K562 (cell line): ENCODE data around the gene GLUL. TPM values are rescaled to one million over a fixed set of nuclear protein-coding genes. Genes with fewer than 3 reads are reported as not detected.

Source experiments
- ATAC-seq: fragments of 200-7000 bp; cut with Tn5 transposase; 3 replicates; pipeline ENCODE4 v1.9.1; 2020; ENCODE audit warnings: moderate library complexity
- BruUV-seq: library from RNA; stranded (reverse); fragments of 400-500 nt; replicated peaks from 2 replicates; lab custom pipeline; 2021; lab: Mats Ljungman, UMichigan
- CTCF ChIA-PET: fragments of 300-600 bp; formaldehyde crosslinking; extraction: SDS; loops from one replicate; lab custom pipeline; 2021; ENCODE audit warnings: low intra/inter-chr PET ratio; lab: Yijun Ruan, JAX
- POLR2A ChIA-PET: fragments of 300-600, 350-650 bp; sonication (Branson Sonifier 250); formaldehyde crosslinking; extraction: SDS; loops from one replicate; lab custom pipeline; 2021; ENCODE audit warnings: antibody characterized with exemption, inconsistent platforms; lab: Yijun Ruan, JAX
- DNase-seq, 4 experiments: peaks; one replicate each; pipeline versions ENCODE4 v3.0.0 to v3.0.0-alpha.2; 2011 to 2018; ENCODE audit warnings: low spot score in 3 of 4, mixed read lengths in 3 of 4; ENCODE audit errors: extremely low read depth in 1 of 4
- FAIRE-seq: peaks from 2 replicates; lab custom pipeline; 2011; peaks lifted over from hg19 to GRCh38; lab: Jason Lieb, UNC
- H2AFZ ChIP-seq: 2 replicates; pipeline ENCODE4 v1.6.0; 2011; ENCODE audit warnings: low read depth, low read length, control low read depth, inconsistent platforms
- H3K27ac ChIP-seq: fragments of 200-600 bp; 3 replicates; pipeline ENCODE4 v1.8.0; 2011; ENCODE audit warnings: low read depth, mild to moderate bottlenecking, control low read depth, inconsistent platforms, low read length, moderate library complexity, mixed read lengths; ENCODE audit errors: extremely low read depth
- H3K27me3 ChIP-seq, 2 experiments: fragments of 300-600 bp in 1 of 2; 2 replicates in 1 of 2; 3 replicates in 1 of 2; pipeline versions ENCODE4 v1.6.0 to v1.8.0; 2011; ENCODE audit warnings: inconsistent platforms in 2 of 2, low read length in 2 of 2, mild to moderate bottlenecking in 1 of 2, mixed read lengths in 1 of 2, moderate library complexity in 1 of 2; ENCODE audit not compliant: control insufficient read depth in 2 of 2, insufficient read depth in 2 of 2
- H3K36me3 ChIP-seq: fragments of 300-600 bp; 3 replicates; pipeline ENCODE4 v1.8.0; 2011; ENCODE audit warnings: mild to moderate bottlenecking, low read length, inconsistent platforms; ENCODE audit not compliant: control insufficient read depth, insufficient read depth
- H3K4me1 ChIP-seq, 2 experiments: fragments of 200-600 bp in 1 of 2; replicated peaks in 1 of 2; 2 replicates in 1 of 2; 3 replicates in 1 of 2; pipeline versions ENCODE4 v1.5.1 to v1.8.0; 2011; ENCODE audit warnings: inconsistent platforms in 2 of 2, low read length in 2 of 2, mild to moderate bottlenecking in 1 of 2, mixed read lengths in 1 of 2, moderate library complexity in 1 of 2; ENCODE audit not compliant: control insufficient read depth in 2 of 2, insufficient read depth in 2 of 2
- H3K4me2 ChIP-seq: 2 replicates; pipeline ENCODE4 v1.6.1; 2011; ENCODE audit warnings: low read length, control low read depth, inconsistent platforms, mixed read lengths; ENCODE audit not compliant: insufficient read depth
- H3K4me3 ChIP-seq: fragments of 200-600 bp; sonication (generic), shearing (Covaris generic); 2 replicates; pipeline ENCODE4 v1.5.1; 2016; ENCODE audit warnings: control low read depth, inconsistent platforms
- H3K79me2 ChIP-seq: fragments of 200-600 bp; 3 replicates; pipeline ENCODE4 v1.8.0; 2011; ENCODE audit warnings: low read length, inconsistent platforms; ENCODE audit not compliant: control insufficient read depth, insufficient read depth
- H3K9ac ChIP-seq, 2 experiments: 2 replicates each; pipeline versions ENCODE4 v1.6.0 to v1.6.1; 2011; ENCODE audit warnings: low read depth in 2 of 2, low read length in 2 of 2, control low read depth in 1 of 2, inconsistent platforms in 1 of 2, mild to moderate bottlenecking in 1 of 2, mixed read lengths in 1 of 2; ENCODE audit not compliant: insufficient read depth in 1 of 2
- H3K9me1 ChIP-seq: one replicate; pipeline ENCODE4 v1.6.0; 2011; ENCODE audit warnings: inconsistent platforms, mild to moderate bottlenecking, low read length, moderate library complexity; ENCODE audit not compliant: control insufficient read depth, insufficient read depth
- H3K9me3 ChIP-seq: replicated peaks from 2 replicates; pipeline ENCODE4 v1.5.1; 2011; ENCODE audit warnings: low read depth, low read length, inconsistent platforms; ENCODE audit not compliant: control insufficient read depth, insufficient read depth
- H4K20me1 ChIP-seq: replicated peaks from 2 replicates; pipeline ENCODE4 v1.6.1; 2011; ENCODE audit warnings: low read length, inconsistent platforms, mixed read lengths; ENCODE audit not compliant: control insufficient read depth, insufficient read depth
- DPF2 ChIP-seq: fragments of 450-650 bp; IDR thresholded peaks from 2 replicates; pipeline ENCODE4 v1.6.1; 2016
- EGR1 ChIP-seq: fragments of 450-650 bp; conservative IDR thresholded peaks from 2 replicates; pipeline ENCODE4 v1.6.1; 2017; ENCODE audit warnings: mild to moderate bottlenecking
- JUN ChIP-seq, 2 experiments: sonication (generic) in 1 of 2; formaldehyde crosslinking in 1 of 2; IDR thresholded peaks; 2 replicates each; pipeline versions ENCODE4 v1.6.1 to v1.8.0; 2012 to 2022; ENCODE audit warnings: borderline replicate concordance in 2 of 2, mild to moderate bottlenecking in 2 of 2, improper control_type of control experiment in 1 of 2, low read depth in 1 of 2, low read length in 1 of 2, missing genetic modification reagents in 1 of 2
- JUNB ChIP-seq: fragments of 450-650 bp; formaldehyde crosslinking; conservative IDR thresholded peaks from 2 replicates; pipeline ENCODE4 v1.4.0; 2020; ENCODE audit warnings: mild to moderate bottlenecking
- JUND ChIP-seq, 2 experiments: IDR thresholded peaks; 2 replicates in 1 of 2; 3 replicates in 1 of 2; pipeline ENCODE4 v1.6.1; 2011; ENCODE audit warnings: borderline replicate concordance in 2 of 2, low read depth in 2 of 2, low read length in 2 of 2, improper control_type of control experiment in 1 of 2, missing biosample characterization in 1 of 2, missing genetic modification characterization in 1 of 2, missing genetic modification reagents in 1 of 2
- NFATC3 ChIP-seq: fragments of 450-650 bp; IDR thresholded peaks from 2 replicates; pipeline ENCODE4 v1.6.1; 2017; ENCODE audit warnings: mild to moderate bottlenecking
- TEAD2 ChIP-seq: fragments of 450-650 bp; IDR thresholded peaks from 2 replicates; pipeline ENCODE4 v1.6.1; 2016; ENCODE audit warnings: missing genetic modification characterization, control low read depth, missing compliant biosample characterization
- ZBTB1 ChIP-seq: sonication (generic); formaldehyde crosslinking; IDR thresholded peaks from 2 replicates; pipeline ENCODE4 v1.8.1; 2023; ENCODE audit warnings: missing genetic modification reagents, low read depth, mild to moderate bottlenecking, borderline replicate concordance
- ZBTB8A ChIP-seq: fragments of 450-650 bp; IDR thresholded peaks from 2 replicates; pipeline ENCODE4 v1.6.1; 2018; ENCODE audit warnings: mild to moderate bottlenecking, moderate library complexity; ENCODE audit not compliant: partially characterized antibody
- ZNF551 ChIP-seq: fragments of 250-450 bp; sonication (Bioruptor Pico); IDR thresholded peaks from 2 replicates; pipeline ENCODE4 v1.5.0; 2021; ENCODE audit warnings: mild to moderate bottlenecking, moderate library complexity
- WGBS: fragments of 100-300 bp; shearing (Covaris generic); methylation state at CpG from one replicate; pipeline ENCODE4 v1.1.6; 2016; ENCODE audit warnings: low coverage, mixed read lengths; ENCODE audit not compliant: insufficient coverage; ENCODE audit errors: missing lambda C conversion rate; 5-methylcytosine and 5-hydroxymethylcytosine counted together
- in situ Hi-C: fragments of 300-500 bp; cut with MboI; formaldehyde crosslinking; loops from 4 replicates; pipeline ENCODE4 v1.15.0; 2018; ENCODE audit warnings: inconsistent platforms, mixed read lengths
- intact Hi-C: fragments of 100-400 bp; cut with micrococcal nuclease; formaldehyde crosslinking; loops from 2 replicates; pipeline ENCODE4 v1.14.2; 2022
- polyA plus RNA-seq, 8 experiments: library from polyadenylated mRNA; depleted of rRNA in 4 of 8; stranded (reverse) in 5 of 8; unstranded in 3 of 8; fragments of >200 nt; fragmentation: Nextera tagmentation in 2 of 8; fragmentation: Illumina TruSeq in 1 of 8; extraction: Ambion mirVana in 2 of 8; extraction: Trizol in 1 of 8; gene quantifications; 2 replicates each; pipeline versions ENCODE4 v1.2.1 to v1.2.3, GENCODE V29; 2011 to 2014; ENCODE audit warnings: inconsistent platforms in 1 of 8, missing spikeins in 1 of 8
- total RNA-seq, 7 experiments: library from RNA; depleted of rRNA in 6 of 7; stranded (reverse); fragments of >200 nt in 6 of 7; fragmentation: Illumina TruSeq in 2 of 7; extraction: Trizol in 2 of 7; gene quantifications; 2 replicates each; pipeline versions ENCODE4 v1.2.1 to v1.2.3, GENCODE V29; 2011 to 2021; ENCODE audit warnings: low replicate concordance in 1 of 7
- TF ChIP-seq, protein P1 (sequence below): fragments of 250-450 bp; sonication (Bioruptor Pico); IDR thresholded peaks from 2 replicates; pipeline ENCODE4 v1.8.0; 2021; ENCODE audit warnings: moderate library complexity, mild to moderate bottlenecking, inconsistent platforms
- TF ChIP-seq, protein P2 (sequence below): fragments of 250-450 bp; sonication (Bioruptor Pico); IDR thresholded peaks from 2 replicates; pipeline ENCODE4 v1.4.0; 2020; ENCODE audit warnings: mild to moderate bottlenecking, moderate library complexity, borderline replicate concordance
- TF ChIP-seq, protein P3 (sequence below): fragments of 250-450 bp; sonication (Bioruptor Pico); IDR thresholded peaks from 2 replicates; pipeline ENCODE4 v1.5.0; 2021; ENCODE audit warnings: mild to moderate bottlenecking, borderline replicate concordance

The GLUL gene
- total and polyA plus RNA-seq, 9 of the 15 experiments (the other 6 are each of a cell fraction or from before 2014, with no cell fraction given), result 1,088 to 4,222 (median 1,338) TPM

DNA sequence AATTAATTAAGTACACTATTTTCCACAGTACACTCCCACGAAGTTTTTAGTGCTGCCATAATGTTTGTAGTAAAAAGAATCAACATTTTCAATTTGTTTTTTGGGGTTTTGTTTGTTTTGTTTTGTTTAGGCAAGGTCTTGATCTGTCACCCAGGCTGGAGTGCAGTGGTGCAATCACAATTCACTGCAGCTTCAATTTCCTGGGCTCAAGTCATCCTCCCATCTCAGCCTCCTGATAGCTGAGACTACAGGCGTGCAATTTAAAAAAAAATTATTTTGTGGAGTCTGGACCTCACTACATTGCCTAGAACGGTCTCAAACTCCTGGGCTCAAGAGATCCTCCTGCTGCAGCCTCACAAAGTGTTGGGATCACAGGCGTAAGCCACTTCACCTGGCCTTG is 11.4 kb downstream of the GLUL start:
- Histone ChIP-seq H3K27me3 (no peaks in the 10 kb centered on the region), H3K9ac (no peak overlapping the region; a peak in 1 of 4 replicates), H4K20me1 (0 out of 2 replicates have a peak, but pooled peaks cover under 1% of the 10 kb centered on the region), H3K4me3 (no peak overlapping the region), H2AFZ (no peak overlapping the region), H3K4me2 (no peak overlapping the region), H3K27ac (peak overlapping the region; percentile 9; the same call in 1 of the 3 replicates), H3K79me2 (peaks cover 7% of the 10 kb centered on the region; the same call in 2 of the 3 replicates), H3K36me3 (peaks cover 40% of the 10 kb centered on the region), H3K9me1 (peaks cover 9% of the 10 kb centered on the region), H3K4me1 (peaks cover 0 to 5% of the 10 kb centered on the region in 2 experiments; a peak in 3 of 5 replicates), H3K9me3 (no peaks in the 10 kb centered on the region)
- POLR2A ChIA-PET, result interaction anchor here (0.7 to 5.3 kb wide), 10 partner anchors 8 to 235 kb away, joined by 3 to 60 read pairs (median 4); partner anchors contain the start of gene GLUL
- DNase-seq, result no peak
- CTCF ChIA-PET, result no interaction called here
- intact Hi-C loops (no loop called here), in situ Hi-C loops (no loop called here)
- no peak for FAIRE-seq
- ATAC-seq, result no peak
- BruUV-seq, result no TSS peak
- 46% methylated on average over 4 of the region's 4 CpGs for WGBS
- TF ChIP-seq, protein P1, sequence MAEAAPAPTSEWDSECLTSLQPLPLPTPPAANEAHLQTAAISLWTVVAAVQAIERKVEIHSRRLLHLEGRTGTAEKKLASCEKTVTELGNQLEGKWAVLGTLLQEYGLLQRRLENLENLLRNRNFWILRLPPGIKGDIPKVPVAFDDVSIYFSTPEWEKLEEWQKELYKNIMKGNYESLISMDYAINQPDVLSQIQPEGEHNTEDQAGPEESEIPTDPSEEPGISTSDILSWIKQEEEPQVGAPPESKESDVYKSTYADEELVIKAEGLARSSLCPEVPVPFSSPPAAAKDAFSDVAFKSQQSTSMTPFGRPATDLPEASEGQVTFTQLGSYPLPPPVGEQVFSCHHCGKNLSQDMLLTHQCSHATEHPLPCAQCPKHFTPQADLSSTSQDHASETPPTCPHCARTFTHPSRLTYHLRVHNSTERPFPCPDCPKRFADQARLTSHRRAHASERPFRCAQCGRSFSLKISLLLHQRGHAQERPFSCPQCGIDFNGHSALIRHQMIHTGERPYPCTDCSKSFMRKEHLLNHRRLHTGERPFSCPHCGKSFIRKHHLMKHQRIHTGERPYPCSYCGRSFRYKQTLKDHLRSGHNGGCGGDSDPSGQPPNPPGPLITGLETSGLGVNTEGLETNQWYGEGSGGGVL (CRISPR knock-in tag), result no peak
- no peak for TF ChIP-seq ZBTB8A
- no peak for TF ChIP-seq EGR1
- TF ChIP-seq, protein P2, sequence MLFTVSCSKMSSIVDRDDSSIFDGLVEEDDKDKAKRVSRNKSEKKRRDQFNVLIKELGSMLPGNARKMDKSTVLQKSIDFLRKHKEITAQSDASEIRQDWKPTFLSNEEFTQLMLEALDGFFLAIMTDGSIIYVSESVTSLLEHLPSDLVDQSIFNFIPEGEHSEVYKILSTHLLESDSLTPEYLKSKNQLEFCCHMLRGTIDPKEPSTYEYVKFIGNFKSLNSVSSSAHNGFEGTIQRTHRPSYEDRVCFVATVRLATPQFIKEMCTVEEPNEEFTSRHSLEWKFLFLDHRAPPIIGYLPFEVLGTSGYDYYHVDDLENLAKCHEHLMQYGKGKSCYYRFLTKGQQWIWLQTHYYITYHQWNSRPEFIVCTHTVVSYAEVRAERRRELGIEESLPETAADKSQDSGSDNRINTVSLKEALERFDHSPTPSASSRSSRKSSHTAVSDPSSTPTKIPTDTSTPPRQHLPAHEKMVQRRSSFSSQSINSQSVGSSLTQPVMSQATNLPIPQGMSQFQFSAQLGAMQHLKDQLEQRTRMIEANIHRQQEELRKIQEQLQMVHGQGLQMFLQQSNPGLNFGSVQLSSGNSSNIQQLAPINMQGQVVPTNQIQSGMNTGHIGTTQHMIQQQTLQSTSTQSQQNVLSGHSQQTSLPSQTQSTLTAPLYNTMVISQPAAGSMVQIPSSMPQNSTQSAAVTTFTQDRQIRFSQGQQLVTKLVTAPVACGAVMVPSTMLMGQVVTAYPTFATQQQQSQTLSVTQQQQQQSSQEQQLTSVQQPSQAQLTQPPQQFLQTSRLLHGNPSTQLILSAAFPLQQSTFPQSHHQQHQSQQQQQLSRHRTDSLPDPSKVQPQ (CRISPR knock-in tag), result no peak
- TF ChIP-seq, protein P3, sequence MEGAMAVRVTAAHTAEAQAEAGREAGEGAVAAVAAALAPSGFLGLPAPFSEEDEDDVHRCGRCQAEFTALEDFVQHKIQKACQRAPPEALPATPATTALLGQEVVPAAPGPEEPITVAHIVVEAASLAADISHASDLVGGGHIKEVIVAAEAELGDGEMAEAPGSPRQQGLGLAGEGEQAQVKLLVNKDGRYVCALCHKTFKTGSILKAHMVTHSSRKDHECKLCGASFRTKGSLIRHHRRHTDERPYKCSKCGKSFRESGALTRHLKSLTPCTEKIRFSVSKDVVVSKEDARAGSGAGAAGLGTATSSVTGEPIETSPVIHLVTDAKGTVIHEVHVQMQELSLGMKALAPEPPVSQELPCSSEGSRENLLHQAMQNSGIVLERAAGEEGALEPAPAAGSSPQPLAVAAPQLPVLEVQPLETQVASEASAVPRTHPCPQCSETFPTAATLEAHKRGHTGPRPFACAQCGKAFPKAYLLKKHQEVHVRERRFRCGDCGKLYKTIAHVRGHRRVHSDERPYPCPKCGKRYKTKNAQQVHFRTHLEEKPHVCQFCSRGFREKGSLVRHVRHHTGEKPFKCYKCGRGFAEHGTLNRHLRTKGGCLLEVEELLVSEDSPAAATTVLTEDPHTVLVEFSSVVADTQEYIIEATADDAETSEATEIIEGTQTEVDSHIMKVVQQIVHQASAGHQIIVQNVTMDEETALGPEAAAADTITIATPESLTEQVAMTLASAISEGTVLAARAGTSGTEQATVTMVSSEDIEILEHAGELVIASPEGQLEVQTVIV (CRISPR knock-in tag), result no peak
- TF ChIP-seq ZBTB1, result no peak
- no peak for TF ChIP-seq TEAD2 (tag)
- TF ChIP-seq JUNB (CRISPR knock-in tag), result no peak
- TF ChIP-seq JUND (IDR thresholded peaks at IDR 0.05; ENCODE audit: borderline replicate concordance, low read depth, low read length), result no peak
- TF ChIP-seq JUND (tag; IDR thresholded peaks at IDR 0.05; ENCODE audit: borderline replicate concordance, low read depth, low read length), result no peak
- TF ChIP-seq NFATC3, result no peak
- no peak for TF ChIP-seq DPF2
- TF ChIP-seq JUN (IDR thresholded peaks at IDR 0.05; ENCODE audit: borderline replicate concordance, low read depth, low read length), result no peak
- TF ChIP-seq JUN (CRISPR knock-in tag; IDR thresholded peaks at IDR 0.05; ENCODE audit: borderline replicate concordance), result no peak
- no peak for TF ChIP-seq ZNF551
